NCI-H345 treated with DMSO at 0.1 percent for 48 hours (cell line): Measurements from ENCODE around the gene SDC3.

Experiments used
- DNase-seq: peaks from one replicate; lab custom pipeline; 2025; ENCODE audit not compliant: unreplicated experiment; lab: John Stamatoyannopoulos, UW

SDC3 gene

DNA sequence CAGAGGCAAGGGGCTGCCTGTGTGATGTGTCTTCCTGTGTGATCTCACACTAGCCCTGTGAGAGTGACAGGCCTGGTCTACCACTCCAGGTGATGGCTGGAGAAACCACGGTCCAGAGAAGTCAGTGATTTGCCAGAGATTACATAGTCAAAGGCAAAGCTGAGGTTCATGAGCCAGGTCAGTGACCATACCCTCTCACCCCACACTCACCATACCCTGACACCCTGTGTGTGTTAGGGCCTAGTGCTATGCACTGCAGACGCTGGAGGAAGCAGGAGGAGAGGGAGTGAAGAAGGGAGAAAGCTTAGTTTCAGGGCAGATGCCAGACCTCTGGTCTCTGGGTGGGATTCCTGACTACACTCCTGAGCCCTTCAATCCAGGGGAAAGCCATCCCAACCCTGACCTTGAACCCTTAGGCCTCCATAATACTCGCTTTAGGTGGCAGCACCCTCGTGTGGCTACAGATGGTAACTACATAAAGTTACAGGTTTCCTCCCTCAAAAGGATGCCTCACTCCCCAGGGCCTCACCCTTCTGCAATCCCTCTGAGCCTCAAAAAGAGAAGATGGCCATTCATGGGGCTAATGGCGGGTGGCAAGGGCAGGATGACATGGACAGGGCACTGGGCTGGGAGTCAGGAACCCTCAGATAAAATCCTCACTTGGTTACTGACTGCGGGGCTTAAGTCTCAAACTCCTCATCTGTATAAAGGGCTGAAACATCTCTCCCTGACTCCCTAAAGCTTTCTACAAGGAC, 20.8 kb upstream of the SDC3 start:
- peak; percentile 6 for DNase-seq

DNA sequence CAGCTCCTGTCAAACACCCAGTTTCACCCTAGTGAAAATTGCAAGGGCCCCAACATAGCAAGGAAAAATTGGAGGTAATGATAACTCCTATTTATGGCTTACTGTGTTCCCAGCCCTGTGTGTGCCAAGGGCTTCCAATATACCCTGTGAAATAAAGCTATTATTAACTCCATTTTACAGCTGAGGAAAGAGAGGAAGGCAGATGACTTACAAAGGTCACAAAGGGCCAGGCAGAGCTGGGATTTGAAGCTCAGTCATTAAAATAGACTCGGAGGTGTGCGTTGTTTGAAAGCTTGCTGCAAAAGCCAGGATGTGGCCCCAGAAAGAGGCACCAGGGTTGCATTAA, 20.2 kb upstream of the SDC3 start:
- no peak for DNase-seq

DNA sequence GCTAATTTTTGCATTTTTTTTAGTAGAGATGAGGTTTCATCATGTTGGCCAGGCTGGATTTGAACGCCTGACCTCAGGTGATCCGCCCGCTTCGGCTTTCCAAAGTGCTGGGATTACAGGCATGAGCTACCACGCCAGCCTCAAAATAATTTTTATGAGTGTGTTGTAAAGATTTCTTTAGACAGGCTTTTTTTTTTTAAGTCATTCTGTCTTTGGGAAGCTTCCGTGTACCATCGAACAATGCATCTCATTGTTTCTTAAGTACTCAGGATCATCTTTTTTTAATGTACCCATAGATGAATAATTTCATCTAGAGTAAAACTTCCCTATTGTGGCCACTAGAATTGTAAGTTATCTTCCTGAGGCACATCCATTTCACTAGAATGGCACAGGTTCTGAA, 19.6 kb upstream of the SDC3 start:
- no peak for DNase-seq

DNA sequence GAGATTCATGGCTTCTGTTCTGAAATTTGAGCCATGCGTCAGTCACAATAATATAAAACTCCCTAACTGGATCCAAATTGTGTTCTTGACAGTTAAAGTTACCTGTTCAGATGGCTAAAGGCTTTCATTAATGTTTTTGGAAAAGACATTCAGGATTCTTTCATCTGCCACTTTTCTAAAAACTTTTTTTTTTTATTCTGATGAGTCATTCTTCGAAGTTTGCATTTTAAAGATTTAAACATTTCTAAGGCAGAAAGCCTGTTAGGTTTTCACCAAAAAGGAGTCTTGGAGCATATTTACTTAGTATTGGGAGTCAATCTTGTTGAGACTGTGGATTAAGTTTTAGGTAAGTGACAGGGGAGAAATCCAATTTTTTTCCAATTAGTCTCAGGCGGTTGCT, 18.9 kb upstream of the SDC3 start:
- DNase-seq: no peak

DNA sequence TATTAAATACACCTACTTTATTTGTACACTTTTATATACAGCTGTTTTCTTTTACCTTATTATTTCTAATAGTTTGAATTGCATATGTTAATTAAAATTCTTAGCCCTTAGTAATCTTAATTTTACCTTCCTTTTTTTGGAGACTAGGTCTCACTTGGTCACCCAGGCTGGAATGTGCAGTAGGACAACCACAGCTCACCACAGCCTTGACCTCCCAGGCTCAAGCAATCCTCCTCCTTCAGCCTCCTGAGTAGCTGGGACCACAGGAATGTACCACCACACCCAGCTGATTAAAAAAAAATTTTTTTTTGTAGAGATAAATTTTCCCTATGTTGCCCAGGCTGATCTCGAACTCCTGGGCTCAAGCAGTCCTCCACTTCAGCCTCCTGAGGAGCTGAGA, 15.0 kb upstream of the SDC3 start:
- no peak for DNase-seq

DNA sequence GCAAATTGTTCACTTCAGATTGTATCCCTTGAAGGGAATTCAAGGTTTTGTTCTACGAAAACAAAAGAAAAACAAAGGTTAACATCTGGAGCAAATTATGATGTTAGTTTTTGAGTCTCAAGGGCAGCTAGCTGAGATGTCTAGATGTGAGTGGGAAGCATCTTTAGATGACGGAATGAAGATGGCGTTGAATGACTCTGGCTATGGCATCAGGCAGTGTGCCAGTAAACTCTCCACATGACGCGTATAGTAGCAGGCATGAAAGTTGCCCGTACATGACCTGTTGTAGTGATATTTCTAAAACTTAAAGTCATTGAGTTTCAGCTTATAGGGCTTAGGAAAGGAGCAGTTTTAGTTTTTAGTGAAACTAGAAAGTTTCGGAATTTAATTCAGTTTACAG, 12.3 kb upstream of the SDC3 start:
- DNase-seq: no peak

DNA sequence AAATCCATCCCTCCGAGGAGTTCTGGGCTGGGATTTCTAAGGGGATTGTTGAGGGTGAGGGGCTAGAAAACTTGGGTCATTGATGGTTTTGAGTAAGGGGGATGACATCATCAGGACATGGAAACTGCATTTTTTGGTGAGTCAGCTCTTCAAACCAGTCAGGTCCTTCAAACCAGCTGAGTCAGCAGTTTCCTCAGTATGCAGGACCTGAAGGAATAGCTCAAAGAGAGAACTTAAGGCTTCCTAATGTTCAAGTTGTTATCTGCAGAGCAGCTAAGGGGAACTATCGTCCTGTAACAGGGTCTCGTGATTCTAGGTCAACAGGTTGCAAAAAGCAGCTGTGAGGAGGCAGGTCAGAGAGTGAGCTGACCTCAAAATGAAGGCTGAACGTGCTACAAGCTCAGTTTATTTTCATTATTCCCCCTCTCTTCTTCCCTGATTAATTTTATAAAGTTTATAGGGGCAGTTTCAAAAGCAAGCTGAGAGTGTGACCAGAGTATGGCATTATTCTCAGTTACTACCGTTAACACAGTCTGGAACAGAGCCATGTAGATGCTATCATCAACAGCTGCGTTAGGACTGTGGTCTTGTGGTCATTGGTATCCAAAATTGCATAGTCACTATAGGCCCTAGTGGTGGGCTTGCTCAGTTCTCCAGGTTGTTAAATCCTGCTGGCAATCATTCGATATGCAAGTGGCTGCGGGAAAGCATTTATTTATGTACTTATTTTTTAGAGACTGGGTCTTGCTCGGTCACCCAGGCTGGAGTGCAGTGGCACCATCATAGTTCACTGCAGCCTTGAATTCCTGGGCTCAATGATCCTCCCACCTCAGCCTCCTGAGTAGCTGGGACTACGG, 10.7 kb upstream of the SDC3 start:
- no peak for DNase-seq

DNA sequence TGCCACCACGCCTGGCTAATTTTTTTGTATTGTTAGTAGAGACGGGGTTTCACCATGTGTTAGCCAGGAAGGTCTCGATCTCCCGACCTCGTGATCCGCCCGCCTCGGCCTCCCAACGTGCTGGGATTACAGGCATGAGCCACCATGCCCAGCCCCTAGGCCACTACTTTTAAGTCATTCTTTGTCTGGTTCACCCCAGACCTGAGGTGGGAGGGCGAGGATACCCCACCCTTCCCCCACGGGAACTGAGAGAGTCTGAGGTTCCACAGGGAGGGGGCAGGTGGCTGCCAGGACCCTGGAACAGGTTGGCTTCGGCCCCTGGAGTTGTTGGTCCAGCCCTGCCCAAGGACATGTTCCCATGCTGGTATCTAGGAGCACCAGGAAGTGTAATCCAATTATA, 7.7 kb upstream of the SDC3 start:
- no peak for DNase-seq

DNA sequence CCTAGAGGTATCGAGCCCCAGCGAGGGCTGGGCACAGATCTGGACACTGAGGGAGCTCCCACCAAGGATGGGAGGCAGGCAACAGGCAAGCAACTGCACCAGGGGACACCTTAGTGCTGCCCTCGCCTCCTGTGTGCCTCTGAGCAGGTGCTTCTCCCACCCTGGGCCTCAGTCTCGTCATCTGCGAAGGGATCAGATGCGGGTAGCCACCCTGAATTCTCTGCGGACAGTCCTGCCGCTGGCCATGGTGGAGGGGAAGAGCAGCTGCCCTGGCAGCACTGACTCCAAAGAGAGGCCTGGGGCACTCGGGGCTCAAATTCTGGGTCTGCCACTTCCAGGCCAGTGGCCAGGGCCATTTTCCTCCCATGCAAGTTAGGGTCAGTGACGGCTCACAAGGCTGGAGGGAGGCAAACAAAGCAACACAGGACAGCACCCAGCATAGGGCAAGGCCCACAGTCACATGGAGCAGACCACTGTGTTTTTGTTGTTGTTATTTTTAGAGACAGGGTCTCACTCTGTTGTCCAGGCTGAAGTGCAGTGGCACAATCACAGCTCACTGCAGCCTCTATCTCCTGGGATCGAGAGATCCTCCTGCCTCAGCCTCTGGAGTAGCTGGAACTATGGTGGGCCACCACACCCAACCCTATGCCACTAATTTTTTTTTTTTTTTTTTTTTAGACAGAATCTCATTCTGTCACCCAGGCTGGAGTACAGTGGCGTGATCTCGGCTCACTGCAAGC, 7.1 kb upstream of the SDC3 start:
- no peak for DNase-seq

DNA sequence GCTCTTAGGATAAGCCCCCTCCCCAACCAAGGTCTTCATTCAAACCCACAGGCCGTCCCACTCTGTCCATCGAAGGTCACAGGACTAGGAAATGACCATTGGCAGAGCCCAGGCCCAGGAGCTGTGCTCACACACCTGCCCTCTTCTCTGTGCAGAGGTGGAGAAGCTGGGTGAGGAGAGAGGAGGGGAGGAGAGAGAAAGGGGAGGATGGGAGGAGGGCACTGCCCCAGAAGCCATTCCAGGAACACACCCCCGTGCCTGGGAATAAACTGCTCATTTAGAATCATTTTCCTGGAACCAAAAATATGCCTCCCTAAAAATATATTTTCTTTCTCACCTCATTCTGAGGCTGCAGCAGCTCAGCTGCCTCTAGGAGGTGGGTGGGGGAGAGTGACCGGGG, 6.4 kb upstream of the SDC3 start:
- no peak for DNase-seq

DNA sequence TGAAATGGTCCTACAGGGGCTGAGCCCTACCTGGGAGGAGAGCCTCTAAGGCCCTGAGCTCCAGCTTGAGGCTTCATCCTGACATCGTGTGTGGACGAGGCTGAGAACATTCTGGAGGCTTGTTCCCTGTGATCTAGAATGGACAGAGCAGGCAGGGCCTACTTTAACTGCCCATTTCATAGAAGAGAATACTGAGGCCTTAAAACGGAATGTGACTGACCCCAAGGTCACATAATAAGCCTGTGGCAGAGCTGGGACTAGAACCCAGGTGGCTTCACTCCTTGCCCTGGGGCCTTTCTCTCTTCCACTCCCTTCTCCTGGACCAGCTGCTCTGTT, 6.0 kb upstream of the SDC3 start:
- DNase-seq: no peak

DNA sequence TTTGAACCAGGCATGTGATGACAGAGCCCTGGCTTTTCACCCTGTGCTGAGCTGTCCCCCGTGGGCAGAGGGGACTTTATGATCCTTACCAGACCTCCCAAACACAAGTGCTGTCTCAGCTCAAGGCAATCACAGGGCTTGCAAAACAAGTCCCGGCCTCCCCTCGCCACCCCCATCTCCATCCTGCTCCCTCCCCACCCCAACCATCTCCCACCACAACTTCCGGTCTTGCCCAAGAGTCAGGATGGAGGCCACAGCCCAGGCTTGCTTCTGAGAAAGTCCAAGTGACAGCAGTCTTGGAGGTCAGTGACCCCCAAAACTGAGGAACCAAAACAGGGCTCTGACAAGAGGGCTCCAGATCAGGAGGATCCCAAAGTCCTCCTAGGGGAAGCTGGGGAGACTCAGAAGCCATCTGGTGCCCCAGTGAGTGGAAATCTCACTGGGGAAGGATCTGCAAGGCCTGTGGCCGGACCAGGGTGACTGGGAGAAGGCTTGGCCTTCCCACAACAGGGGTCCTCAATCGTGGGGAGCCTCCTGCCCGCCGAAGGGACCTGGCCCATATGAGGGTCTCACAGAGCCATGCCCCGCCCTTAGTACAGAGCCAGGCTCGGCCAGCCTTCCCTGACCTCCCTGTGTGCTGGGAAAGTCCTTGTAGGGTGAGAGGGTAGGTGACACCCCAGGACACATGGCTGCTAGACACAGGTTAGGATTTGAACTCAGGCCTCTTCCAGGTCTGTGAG, 4.5 kb upstream of the SDC3 start:
- DNase-seq: no peak

DNA sequence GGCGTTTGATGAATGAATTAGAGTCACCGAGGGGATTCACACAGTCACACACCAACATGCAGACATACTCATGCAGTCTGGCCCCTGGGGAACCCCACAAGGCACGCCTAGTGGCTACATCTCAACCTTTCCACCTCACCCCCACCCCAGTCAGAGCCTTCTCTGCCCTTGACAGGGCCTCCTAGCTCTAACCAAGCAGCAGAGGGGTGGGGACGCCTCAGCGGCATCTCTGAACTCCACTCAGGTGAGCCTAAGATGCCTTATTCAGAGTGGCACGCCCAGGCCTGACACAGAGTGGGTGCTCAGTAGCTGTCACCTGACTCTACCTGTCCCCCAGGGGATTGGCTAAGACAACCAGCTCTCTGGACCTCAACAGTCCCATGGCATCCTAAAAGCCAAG, 3.7 kb upstream of the SDC3 start:
- no peak for DNase-seq

DNA sequence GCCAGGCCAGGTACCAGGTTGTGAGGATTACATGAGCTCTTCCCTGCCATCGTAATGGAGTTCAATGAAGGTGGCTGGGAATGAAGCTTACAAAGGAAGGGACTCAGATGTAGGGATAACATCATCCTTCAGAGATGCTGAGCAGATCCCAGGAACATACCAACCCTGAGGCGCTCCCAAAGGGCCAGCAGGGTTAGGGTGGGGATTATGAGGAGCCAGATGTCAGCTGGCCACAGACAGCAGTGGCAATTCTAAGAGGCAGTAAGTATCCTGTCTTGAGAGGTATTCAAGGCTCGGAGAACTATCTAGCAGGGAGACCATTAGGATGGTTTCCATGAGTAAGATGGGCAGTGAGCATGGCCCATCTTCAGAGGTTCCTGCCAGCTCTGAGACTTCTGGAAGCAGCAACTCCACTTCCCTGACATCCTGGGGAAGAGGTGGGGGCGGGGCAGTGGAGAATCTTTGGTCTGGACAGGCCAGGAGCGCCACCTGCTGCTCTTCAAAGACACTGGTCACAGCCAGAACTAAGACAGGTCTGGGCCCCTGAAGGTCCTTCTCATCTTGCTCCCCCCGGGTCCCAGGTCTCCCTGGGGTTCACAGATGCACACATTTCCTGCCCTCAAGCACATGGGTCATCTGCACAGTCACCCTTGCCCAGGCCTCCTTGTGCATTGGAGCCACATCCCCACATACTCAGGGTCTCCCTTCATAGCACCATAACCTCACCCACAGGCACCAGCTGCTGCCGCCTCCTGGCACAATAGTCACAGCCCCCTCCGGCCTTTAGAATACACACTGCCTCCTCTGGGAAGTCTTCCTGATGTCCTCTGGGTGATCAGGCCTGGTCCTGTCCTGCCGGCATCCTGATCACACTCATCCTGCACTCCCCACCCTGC, 2.7 kb upstream of the SDC3 start:
- peak; percentile 64 for DNase-seq

DNA sequence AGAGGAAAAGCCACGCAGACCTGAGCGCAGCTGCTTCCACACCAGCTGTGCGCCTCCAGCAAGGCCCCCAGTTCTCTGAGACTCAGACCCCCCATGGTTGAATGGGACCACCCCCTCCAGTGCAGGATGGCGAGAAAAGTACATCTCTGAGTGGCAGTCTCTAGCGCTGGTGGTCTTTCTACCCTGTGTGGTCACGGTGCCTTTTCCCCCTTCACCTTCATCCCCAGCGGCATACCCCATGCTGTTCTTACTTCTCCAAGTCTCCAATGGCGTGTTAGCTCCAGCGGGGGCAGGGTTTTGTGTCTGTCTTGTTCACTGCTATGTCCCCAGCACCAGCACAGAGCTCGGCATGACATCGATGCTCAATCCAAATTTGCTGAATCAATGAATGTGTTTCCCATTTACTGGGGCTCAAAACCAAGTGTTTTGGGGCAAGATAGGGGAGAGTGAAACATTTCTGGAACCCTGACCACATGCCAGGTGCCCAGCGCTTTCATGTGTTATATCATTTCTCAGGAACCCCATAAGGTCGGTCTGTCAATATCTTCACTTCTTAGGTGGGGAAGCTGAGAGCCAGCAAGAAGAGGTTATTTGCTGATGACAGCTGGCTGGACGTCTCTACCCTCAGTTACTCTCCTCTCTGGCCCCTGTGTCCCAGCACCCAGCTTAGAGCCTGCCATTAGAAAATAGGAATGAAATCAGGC, 959 bp upstream of the SDC3 start:
- no peak for DNase-seq

DNA sequence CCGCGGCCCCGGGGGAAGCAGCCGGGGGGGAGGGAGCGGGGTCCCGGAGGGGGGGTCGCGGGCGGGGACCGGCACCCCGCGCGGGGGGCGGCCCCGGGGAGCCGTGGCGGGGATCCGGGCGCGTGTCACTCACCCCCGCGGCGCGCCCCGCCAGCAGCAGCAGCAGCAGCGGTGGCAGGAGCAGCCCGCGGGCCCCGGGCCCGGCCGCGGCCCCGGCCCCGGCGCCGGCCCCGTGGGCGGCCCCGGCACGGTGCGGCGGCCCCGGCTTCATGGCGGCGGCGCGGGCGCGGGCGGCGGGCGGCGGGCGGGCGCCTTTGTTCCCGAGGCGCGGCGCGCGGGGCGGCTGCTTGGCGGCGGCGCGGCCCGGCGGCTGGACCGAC, 252 bp downstream of the SDC3 start:
- no peak for DNase-seq

DNA sequence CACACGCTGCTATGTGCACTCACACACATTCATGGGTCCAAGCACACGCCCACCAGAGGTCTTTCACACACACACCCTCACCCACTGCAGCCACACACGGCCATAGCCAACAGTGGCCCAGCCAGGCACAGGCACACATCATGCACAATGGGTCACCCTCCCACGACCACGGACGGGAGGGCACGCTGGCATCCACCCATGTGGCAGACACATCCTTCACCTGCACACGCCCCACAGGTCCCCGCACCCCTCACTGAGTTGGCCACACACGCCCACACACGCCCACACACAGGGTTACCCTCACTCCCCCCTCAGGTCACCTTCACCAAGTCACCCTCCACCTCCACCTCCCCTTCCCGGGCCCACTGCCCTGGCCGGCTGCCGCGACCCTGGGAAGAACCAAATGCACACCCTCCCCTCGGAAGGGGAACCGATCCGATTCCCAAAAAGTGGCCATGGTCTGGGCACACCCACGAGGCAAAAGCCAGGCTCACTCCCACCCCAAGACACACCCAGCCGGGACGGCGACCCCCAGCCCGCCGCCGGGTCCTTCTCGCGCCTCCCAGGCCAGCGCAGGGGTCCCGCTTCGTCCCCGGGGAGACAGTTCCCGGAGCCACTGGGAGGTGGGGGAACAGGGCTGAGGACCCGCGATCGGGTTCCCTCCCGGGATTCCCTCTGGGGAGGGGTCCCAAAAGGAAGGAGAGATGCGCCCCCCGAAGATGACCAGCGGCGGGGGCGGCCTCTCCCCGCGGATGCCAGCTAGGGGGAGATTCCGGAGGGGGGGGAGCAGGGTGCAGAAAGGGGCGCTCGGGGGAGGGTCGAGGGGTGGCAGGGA, 860 bp downstream of the SDC3 start:
- DNase-seq: no peak

DNA sequence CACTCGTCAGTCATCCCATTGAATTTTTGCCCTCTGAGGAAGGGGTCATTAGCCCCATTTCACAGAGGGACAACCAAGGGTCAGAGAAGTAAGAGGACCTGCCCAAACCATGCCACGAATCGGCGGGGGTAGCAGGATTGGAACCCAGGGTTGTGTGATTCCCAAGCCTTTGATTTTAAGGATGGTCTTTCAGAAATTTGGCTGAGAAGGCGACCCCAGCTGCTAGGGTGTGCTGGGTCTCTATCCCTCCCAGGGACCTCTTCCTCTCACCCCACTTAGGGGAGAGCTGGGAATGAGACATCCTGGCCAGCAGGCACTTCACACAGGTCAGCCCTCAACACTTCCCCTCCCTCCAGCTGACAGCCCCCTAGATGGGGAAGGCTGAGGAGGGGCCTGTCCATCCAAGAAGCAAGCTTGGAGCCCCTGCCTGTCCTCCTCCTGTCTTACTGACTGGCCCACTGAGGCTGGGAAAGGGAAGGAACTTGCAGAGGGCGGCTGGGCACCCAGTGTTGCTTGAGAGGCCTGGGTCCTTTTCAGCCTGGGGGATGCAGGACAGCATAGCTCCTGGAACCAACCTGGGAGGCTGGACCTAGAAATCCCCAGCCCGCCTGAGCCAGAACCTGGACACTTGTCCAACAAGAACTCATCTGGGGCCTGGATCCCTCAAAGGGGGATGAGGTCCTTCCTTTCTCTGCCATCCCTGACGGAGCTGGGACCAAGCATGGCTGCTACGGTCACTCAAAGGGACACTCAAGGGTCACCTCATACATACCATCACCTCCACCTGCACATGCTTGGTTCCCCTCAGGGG, 1.7 kb downstream of the SDC3 start:
- DNase-seq: no peak
